HFF-Myc (cell line): ENCODE data around the gene PALLD.
"Not testable (repeated sequence)": the region's sequence is repeated elsewhere in the genome, so short reads cannot be mapped to it uniquely, and the experiment has no call there.

ENCODE experiments used
- DNase-seq: peaks from one replicate; pipeline ENCODE4 v3.0.0-alpha.2; 2011; ENCODE audit warnings: low read depth; ENCODE audit errors: extremely low read depth
- H3K4me3 ChIP-seq: replicated peaks from 2 replicates; pipeline ENCODE4 v1.5.1; 2011; ENCODE audit warnings: low read depth, mild to moderate bottlenecking, control low read depth, low read length
- CTCF ChIP-seq: IDR thresholded peaks from 2 replicates; pipeline ENCODE4 v1.5.1; 2012; ENCODE audit warnings: mild to moderate bottlenecking, low read depth, low read length, control low read depth; ENCODE audit errors: missing control alignments

PALLD gene

GRCh38 chr4:168696280-168696679, 199.4 kb downstream of the PALLD start:
- no peak overlapping the region for H3K4me3 ChIP-seq
- TF ChIP-seq CTCF, result no peak
- DNase-seq, result no peak

GRCh38 chr4:168696826-168697225, 200.0 kb downstream of the PALLD start:
- no peak for TF ChIP-seq CTCF
- no peak for DNase-seq

GRCh38 chr4:168699224-168699878, 202.5 kb downstream of the PALLD start:
- TF ChIP-seq CTCF, result no peak
- no peak for DNase-seq
- H3K4me3 ChIP-seq, result no peak overlapping the region

More at GRCh38 chr4:168696826-168697225, 200.0 kb downstream of the PALLD start:
- no peak overlapping the region for H3K4me3 ChIP-seq

GRCh38 chr4:168701061-168701460, 204.2 kb downstream of the PALLD start:
- no peak overlapping the region for H3K4me3 ChIP-seq
- DNase-seq, result no peak
- no peak for TF ChIP-seq CTCF

- DNase-seq, H3K4me3 ChIP-seq: not testable (repeated sequence)
Observed at GRCh38 chr4:168702581-168703087, 205.8 kb downstream of the PALLD start.

- DNase-seq, result no peak
- TF ChIP-seq CTCF, result no peak
- no peak overlapping the region for H3K4me3 ChIP-seq
Observed at GRCh38 chr4:168705121-168705520, 208.3 kb downstream of the PALLD start.

GRCh38 chr4:168707205-168707604, 210.4 kb downstream of the PALLD start:
- no peak for TF ChIP-seq CTCF
- DNase-seq, result no peak
- H3K4me3 ChIP-seq, result no peak overlapping the region
